K562 (cell line): ENCODE measurements around the gene EGR1. TPM values are rescaled to one million over a fixed set of nuclear protein-coding genes. Genes with fewer than 3 reads are reported as not detected.
A peak's percentile ranks its signal among the peaks of the same experiment; 100 is the strongest.

Source experiments
- BRD4 ChIP-seq: fragments of 200-600 bp; sonication (generic); IDR thresholded peaks from 2 replicates; pipeline ENCODE4 v1.6.1; 2017; ENCODE audit warnings: inconsistent platforms
- CHD1 ChIP-seq: fragments of 200-600 bp; sonication (generic); IDR thresholded peaks from one replicate; pipeline ENCODE4 v1.6.1; 2012; ENCODE audit warnings: mild to moderate bottlenecking, moderate library complexity, low read length, inconsistent platforms
- FOXK2 ChIP-seq, 2 experiments: fragments of 450-650 bp; IDR thresholded peaks in 1 of 2; conservative IDR thresholded peaks in 1 of 2; 2 replicates each; pipeline ENCODE4 v1.6.1; 2016; ENCODE audit warnings: low read depth in 2 of 2, mild to moderate bottlenecking in 1 of 2
- HSF4 ChIP-seq: fragments of 250-450 bp; sonication (Bioruptor Pico); IDR thresholded peaks from 2 replicates; pipeline ENCODE4 v2.1.2; 2022; ENCODE audit warnings: mild to moderate bottlenecking, moderate library complexity, borderline replicate concordance
- KLF16 ChIP-seq: IDR thresholded peaks from 2 replicates; pipeline ENCODE4 v1.6.1; 2016; ENCODE audit warnings: antibody characterized with exemption
- MTA1 ChIP-seq: fragments of 450-650 bp; IDR thresholded peaks from 2 replicates; pipeline ENCODE4 v1.6.1; 2017; ENCODE audit warnings: borderline replicate concordance
- MTA2 ChIP-seq: fragments of 450-650 bp; IDR thresholded peaks from 2 replicates; pipeline ENCODE4 v1.6.1; 2016; ENCODE audit warnings: low read depth
- NR3C1 ChIP-seq: sonication (generic); formaldehyde crosslinking; IDR thresholded peaks from 2 replicates; pipeline ENCODE4 v1.8.1; 2022; ENCODE audit warnings: missing genetic modification reagents
- SIX5 ChIP-seq, 2 experiments: IDR thresholded peaks; 2 replicates each; pipeline ENCODE4 v1.6.1; 2011; ENCODE audit warnings: low read length in 2 of 2, borderline replicate concordance in 1 of 2, low read depth in 1 of 2, mild to moderate bottlenecking in 1 of 2, moderate library complexity in 1 of 2; ENCODE audit not compliant: insufficient read depth in 1 of 2
- SMAD4 ChIP-seq: fragments of 250-450 bp; sonication (Bioruptor Pico); conservative IDR thresholded peaks from 2 replicates; pipeline ENCODE4 v1.8.0; 2021; ENCODE audit warnings: inconsistent platforms, mild to moderate bottlenecking, moderate library complexity
- TBP ChIP-seq: optimal IDR thresholded peaks from 2 replicates; pipeline ENCODE3; 2011; ENCODE audit warnings: low read depth, low read length, improper control_type of control experiment
- TCF3 ChIP-seq: sonication (generic); formaldehyde crosslinking; IDR thresholded peaks from 2 replicates; pipeline ENCODE4 v1.4.0; 2020; ENCODE audit warnings: mild to moderate bottlenecking, missing genetic modification reagents
- TSC22D4 ChIP-seq: fragments of 450-650 bp; IDR thresholded peaks from 2 replicates; pipeline ENCODE4 v1.6.1; 2016; ENCODE audit warnings: missing genetic modification characterization, missing biosample characterization, control low read depth
- ZKSCAN1 ChIP-seq: fragments of 150-350 bp; IDR thresholded peaks from 2 replicates; pipeline ENCODE4 v1.6.1; 2016; ENCODE audit warnings: low read depth, low read length
- ZNF175 ChIP-seq: fragments of 200-800 bp; sonication (Bioruptor generic); IDR thresholded peaks from 2 replicates; pipeline ENCODE4 v1.6.1; 2016; ENCODE audit warnings: low read depth, mild to moderate bottlenecking, missing genetic modification characterization, missing compliant biosample characterization
- ZNF239 ChIP-seq: fragments of 250-450 bp; sonication (Bioruptor Pico); IDR thresholded peaks from 2 replicates; pipeline ENCODE4 v1.4.0; 2020; ENCODE audit warnings: mild to moderate bottlenecking
- ZNF354B ChIP-seq: fragments of 250-450 bp; sonication (Bioruptor Pico); IDR thresholded peaks from 2 replicates; pipeline ENCODE4 v1.4.0; 2020
- ZNF696 ChIP-seq: fragments of 250-450 bp; sonication (Bioruptor Pico); conservative IDR thresholded peaks from 2 replicates; pipeline ENCODE4 v1.4.0; 2020; ENCODE audit warnings: mild to moderate bottlenecking, moderate library complexity
- polyA plus RNA-seq, 8 experiments: library from polyadenylated mRNA; depleted of rRNA in 4 of 8; stranded (reverse) in 5 of 8; unstranded in 3 of 8; fragments of >200 nt; fragmentation: Nextera tagmentation in 2 of 8; fragmentation: Illumina TruSeq in 1 of 8; extraction: Ambion mirVana in 2 of 8; extraction: Trizol in 1 of 8; gene quantifications; 2 replicates each; pipeline versions ENCODE4 v1.2.1 to v1.2.3, GENCODE V29; 2011 to 2014; ENCODE audit warnings: inconsistent platforms in 1 of 8, missing spikeins in 1 of 8
- total RNA-seq, 7 experiments: library from RNA; depleted of rRNA in 6 of 7; stranded (reverse); fragments of >200 nt in 6 of 7; fragmentation: Illumina TruSeq in 2 of 7; extraction: Trizol in 2 of 7; gene quantifications; 2 replicates each; pipeline versions ENCODE4 v1.2.1 to v1.2.3, GENCODE V29; 2011 to 2021; ENCODE audit warnings: low replicate concordance in 1 of 7
- TF ChIP-seq, protein P1 (sequence below): sonication (generic); formaldehyde crosslinking; IDR thresholded peaks from 2 replicates; pipeline ENCODE4 v1.9.0; 2022; ENCODE audit warnings: mild to moderate bottlenecking, missing genetic modification reagents
- TF ChIP-seq, protein P2 (sequence below): fragments of 450-650 bp; formaldehyde crosslinking; IDR thresholded peaks from 2 replicates; pipeline ENCODE4 v1.4.0; 2020; ENCODE audit warnings: mild to moderate bottlenecking, mixed read lengths
- TF ChIP-seq, protein P3 (sequence below): sonication (generic); formaldehyde crosslinking; IDR thresholded peaks from 2 replicates; pipeline ENCODE4 v1.8.1; 2023; ENCODE audit warnings: mild to moderate bottlenecking, missing genetic modification reagents
- TF ChIP-seq, protein P4 (sequence below): sonication (generic); formaldehyde crosslinking; IDR thresholded peaks from 2 replicates; pipeline ENCODE4 v1.8.0; 2022; ENCODE audit warnings: mild to moderate bottlenecking, missing genetic modification reagents
- TF ChIP-seq, protein P5 (sequence below): conservative IDR thresholded peaks from 2 replicates; pipeline ENCODE4 v1.6.1; 2011; ENCODE audit warnings: low read depth, mild to moderate bottlenecking, low read length; ENCODE audit not compliant: control insufficient read depth

EGR1 gene
- total and polyA plus RNA-seq, 9 of the 15 experiments (the other 6 are each of a cell fraction or from before 2014, with no cell fraction given), result 1.3 to 132 (median 21.5) TPM

DNA sequence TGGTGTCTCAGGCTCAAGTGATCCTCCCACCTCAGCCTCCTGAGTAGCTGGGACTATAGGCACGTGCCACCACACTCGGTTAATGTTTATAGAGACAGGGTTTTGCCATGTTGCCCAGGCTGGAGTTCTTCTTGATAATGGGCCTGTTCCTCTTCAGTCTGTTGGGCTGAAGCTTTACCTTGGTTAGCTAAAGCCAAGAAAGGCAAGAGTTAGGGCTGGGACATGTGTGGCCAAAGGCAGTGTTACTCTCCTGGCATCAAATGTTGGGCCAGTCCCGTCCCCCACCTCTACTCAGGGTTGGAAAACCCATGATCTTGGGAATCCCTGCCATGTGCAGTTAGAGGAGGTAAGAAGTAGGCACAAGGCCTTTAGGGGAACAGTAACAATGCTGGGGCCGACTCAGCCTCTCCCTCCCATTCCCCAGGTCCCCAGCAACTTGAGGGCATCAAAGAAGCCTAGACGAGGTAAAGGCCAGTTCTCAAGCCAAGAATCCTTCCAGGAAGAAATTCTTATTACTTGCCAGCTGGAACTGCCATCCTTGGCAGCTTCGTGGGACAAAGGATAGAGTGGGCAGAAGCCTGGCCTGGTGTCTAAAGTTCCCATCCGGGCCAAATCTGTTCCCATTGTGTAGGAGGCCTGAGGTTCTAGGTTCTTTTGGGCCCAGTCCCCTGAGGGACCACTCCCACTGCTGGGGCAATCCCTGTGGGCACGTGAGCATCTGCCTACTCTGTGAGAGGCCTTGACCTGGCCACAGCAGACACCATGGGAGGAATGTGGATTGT lies 4.5 kb downstream of the EGR1 start (continued):
- TF ChIP-seq, protein P1, sequence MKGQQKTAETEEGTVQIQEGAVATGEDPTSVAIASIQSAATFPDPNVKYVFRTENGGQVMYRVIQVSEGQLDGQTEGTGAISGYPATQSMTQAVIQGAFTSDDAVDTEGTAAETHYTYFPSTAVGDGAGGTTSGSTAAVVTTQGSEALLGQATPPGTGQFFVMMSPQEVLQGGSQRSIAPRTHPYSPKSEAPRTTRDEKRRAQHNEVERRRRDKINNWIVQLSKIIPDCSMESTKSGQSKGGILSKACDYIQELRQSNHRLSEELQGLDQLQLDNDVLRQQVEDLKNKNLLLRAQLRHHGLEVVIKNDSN (CRISPR knock-in tag), result peak; percentile 87
- TF ChIP-seq MTA1, result no peak
- TF ChIP-seq, protein P2, sequence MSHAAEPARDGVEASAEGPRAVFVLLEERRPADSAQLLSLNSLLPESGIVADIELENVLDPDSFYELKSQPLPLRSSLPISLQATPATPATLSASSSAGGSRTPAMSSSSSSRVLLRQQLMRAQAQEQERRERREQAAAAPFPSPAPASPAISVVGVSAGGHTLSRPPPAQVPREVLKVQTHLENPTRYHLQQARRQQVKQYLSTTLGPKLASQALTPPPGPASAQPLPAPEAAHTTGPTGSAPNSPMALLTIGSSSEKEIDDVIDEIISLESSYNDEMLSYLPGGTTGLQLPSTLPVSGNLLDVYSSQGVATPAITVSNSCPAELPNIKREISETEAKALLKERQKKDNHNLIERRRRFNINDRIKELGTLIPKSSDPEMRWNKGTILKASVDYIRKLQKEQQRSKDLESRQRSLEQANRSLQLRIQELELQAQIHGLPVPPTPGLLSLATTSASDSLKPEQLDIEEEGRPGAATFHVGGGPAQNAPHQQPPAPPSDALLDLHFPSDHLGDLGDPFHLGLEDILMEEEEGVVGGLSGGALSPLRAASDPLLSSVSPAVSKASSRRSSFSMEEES (CRISPR knock-in tag), result no peak
- no peak for TF ChIP-seq BRD4
- TF ChIP-seq NR3C1 (CRISPR knock-in tag), result 0 out of 2 replicates have a peak, but pooled peaks have one; percentile 27
- TF ChIP-seq HSF4 (CRISPR knock-in tag), result no peak
- TF ChIP-seq MTA2, result no peak
- TF ChIP-seq TSC22D4 (tag), result no peak
- no peak for TF ChIP-seq ZNF239 (CRISPR knock-in tag)
- TF ChIP-seq, protein P3, sequence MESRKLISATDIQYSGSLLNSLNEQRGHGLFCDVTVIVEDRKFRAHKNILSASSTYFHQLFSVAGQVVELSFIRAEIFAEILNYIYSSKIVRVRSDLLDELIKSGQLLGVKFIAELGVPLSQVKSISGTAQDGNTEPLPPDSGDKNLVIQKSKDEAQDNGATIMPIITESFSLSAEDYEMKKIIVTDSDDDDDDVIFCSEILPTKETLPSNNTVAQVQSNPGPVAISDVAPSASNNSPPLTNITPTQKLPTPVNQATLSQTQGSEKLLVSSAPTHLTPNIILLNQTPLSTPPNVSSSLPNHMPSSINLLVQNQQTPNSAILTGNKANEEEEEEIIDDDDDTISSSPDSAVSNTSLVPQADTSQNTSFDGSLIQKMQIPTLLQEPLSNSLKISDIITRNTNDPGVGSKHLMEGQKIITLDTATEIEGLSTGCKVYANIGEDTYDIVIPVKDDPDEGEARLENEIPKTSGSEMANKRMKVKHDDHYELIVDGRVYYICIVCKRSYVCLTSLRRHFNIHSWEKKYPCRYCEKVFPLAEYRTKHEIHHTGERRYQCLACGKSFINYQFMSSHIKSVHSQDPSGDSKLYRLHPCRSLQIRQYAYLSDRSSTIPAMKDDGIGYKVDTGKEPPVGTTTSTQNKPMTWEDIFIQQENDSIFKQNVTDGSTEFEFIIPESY (CRISPR knock-in tag), result no peak
- peak; percentile 70; the same call in 1 of the 2 replicates for TF ChIP-seq ZNF175 (CRISPR knock-in tag)
- TF ChIP-seq ZKSCAN1, result peak; percentile 51
- TF ChIP-seq ZNF354B (CRISPR knock-in tag), result no peak
- no peak for TF ChIP-seq SMAD4 (CRISPR knock-in tag)
- TF ChIP-seq CHD1, result no peak
- peak; percentile 51 for TF ChIP-seq TCF3
- no peak for TF ChIP-seq TBP
- TF ChIP-seq, protein P4, sequence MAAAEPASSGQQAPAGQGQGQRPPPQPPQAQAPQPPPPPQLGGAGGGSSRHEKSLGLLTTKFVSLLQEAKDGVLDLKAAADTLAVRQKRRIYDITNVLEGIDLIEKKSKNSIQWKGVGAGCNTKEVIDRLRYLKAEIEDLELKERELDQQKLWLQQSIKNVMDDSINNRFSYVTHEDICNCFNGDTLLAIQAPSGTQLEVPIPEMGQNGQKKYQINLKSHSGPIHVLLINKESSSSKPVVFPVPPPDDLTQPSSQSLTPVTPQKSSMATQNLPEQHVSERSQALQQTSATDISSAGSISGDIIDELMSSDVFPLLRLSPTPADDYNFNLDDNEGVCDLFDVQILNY (CRISPR knock-in tag), result no peak
- no peak for TF ChIP-seq KLF16
- TF ChIP-seq SIX5 (IDR thresholded peaks at IDR 0.05; ENCODE audit: borderline replicate concordance in 1 of 2, insufficient read depth in 1 of 2, low read depth in 1 of 2, low read length in 2 of 2), result peak in 1 of 2 experiments; percentile 23; a peak in 1 of 4 replicates
- TF ChIP-seq, protein P5, sequence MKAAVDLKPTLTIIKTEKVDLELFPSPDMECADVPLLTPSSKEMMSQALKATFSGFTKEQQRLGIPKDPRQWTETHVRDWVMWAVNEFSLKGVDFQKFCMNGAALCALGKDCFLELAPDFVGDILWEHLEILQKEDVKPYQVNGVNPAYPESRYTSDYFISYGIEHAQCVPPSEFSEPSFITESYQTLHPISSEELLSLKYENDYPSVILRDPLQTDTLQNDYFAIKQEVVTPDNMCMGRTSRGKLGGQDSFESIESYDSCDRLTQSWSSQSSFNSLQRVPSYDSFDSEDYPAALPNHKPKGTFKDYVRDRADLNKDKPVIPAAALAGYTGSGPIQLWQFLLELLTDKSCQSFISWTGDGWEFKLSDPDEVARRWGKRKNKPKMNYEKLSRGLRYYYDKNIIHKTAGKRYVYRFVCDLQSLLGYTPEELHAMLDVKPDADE, result peak; percentile 70
- TF ChIP-seq ZNF696 (CRISPR knock-in tag), result no peak
- TF ChIP-seq FOXK2 (conservative IDR thresholded peaks at IDR 0.05 in 1 of 2, IDR thresholded peaks at IDR 0.05 in 1 of 2; ENCODE audit: low read depth in 2 of 2), result no peak
